Fibroblast of skin of abdomen (primary cell): ENCODE measurements around the gene STARD7. TPM values are rescaled to one million over a fixed set of nuclear protein-coding genes. Genes with fewer than 3 reads are reported as not detected.
"Not testable (repeated sequence)": the region's sequence is repeated elsewhere in the genome, so short reads cannot be mapped to it uniquely, and the experiment has no call there.

ENCODE experiments used
- DNase-seq: peaks from one replicate; pipeline ENCODE4 v3.0.0-alpha.2; 2013
- polyA plus RNA-seq, 2 experiments: library from polyadenylated mRNA; unstranded; fragments of 120-200 nt; gene quantifications; one replicate each; pipeline ENCODE4 v1.2.1, GENCODE V29; 2013; ENCODE audit not compliant: insufficient read length in 2 of 2

STARD7 gene
- polyA plus RNA-seq (2013, experiment 1 of 2; ENCODE audit: insufficient read length) = 69.6 TPM
- 71.1 TPM for polyA plus RNA-seq (2013, experiment 2 of 2; ENCODE audit: insufficient read length)

- DNase-seq = peak; percentile 98
Observed at GRCh38 chr2:96208143-96209010, at the start of gene STARD7. STARD7 (minus strand) TSS chr2:96208827; CDS start chr2:96208434, 393 bp downstream.

- not testable (repeated sequence) for DNase-seq
Observed at GRCh38 chr2:96257744-96258143, 49.1 kb upstream of the STARD7 start.

- DNase-seq = no peak
Observed at GRCh38 chr2:96256611-96257113, 48.0 kb upstream of the STARD7 start.

GRCh38 chr2:96254571-96254970, 45.9 kb upstream of the STARD7 start:
- DNase-seq = no peak

GRCh38 chr2:96253006-96253405, 44.4 kb upstream of the STARD7 start:
- no peak for DNase-seq

- no peak for DNase-seq
Observed at GRCh38 chr2:96252526-96252925, 43.9 kb upstream of the STARD7 start.

- peak; percentile 77 for DNase-seq
Observed at GRCh38 chr2:96251721-96252292, 43.2 kb upstream of the STARD7 start.

- no peak for DNase-seq
Observed at GRCh38 chr2:96250188-96250587, 41.6 kb upstream of the STARD7 start.

GRCh38 chr2:96249654-96250053, 41.0 kb upstream of the STARD7 start:
- DNase-seq = peak; percentile 90

- no peak for DNase-seq
Observed at GRCh38 chr2:96248624-96249023, 40.0 kb upstream of the STARD7 start.

- DNase-seq = no peak
Observed at GRCh38 chr2:96247896-96248295, 39.3 kb upstream of the STARD7 start.

- DNase-seq = no peak
Observed at GRCh38 chr2:96247009-96247408, 38.4 kb upstream of the STARD7 start.

GRCh38 chr2:96245609-96246390, 37.2 kb upstream of the STARD7 start:
- DNase-seq = peak; percentile 16

- DNase-seq = no peak
Observed at GRCh38 chr2:96243843-96244242, 35.2 kb upstream of the STARD7 start.

GRCh38 chr2:96241900-96242611, 33.4 kb upstream of the STARD7 start:
- peak; percentile 36 for DNase-seq

- DNase-seq = no peak
Observed at GRCh38 chr2:96241227-96241626, 32.6 kb upstream of the STARD7 start.

- no peak for DNase-seq
Observed at GRCh38 chr2:96240341-96241038, 31.9 kb upstream of the STARD7 start.

GRCh38 chr2:96239745-96240264, 31.2 kb upstream of the STARD7 start:
- no peak for DNase-seq

- DNase-seq = no peak
Observed at GRCh38 chr2:96239091-96239490, 30.5 kb upstream of the STARD7 start.

GRCh38 chr2:96238266-96238665, 29.6 kb upstream of the STARD7 start:
- no peak for DNase-seq

GRCh38 chr2:96236882-96237281, 28.3 kb upstream of the STARD7 start:
- DNase-seq = no peak
